GM12878 (cell line): ENCODE results near the gene ATXN7L1. TPM values are rescaled to one million over a fixed set of nuclear protein-coding genes. Genes with fewer than 3 reads are reported as not detected.

Experiments
- ATAC-seq: fragments of 200-7000 bp; cut with Tn5 transposase; 3 replicates; pipeline ENCODE4 v1.9.1; 2020; ENCODE audit warnings: mild to moderate bottlenecking, moderate library complexity
- BruUV-seq: library from RNA; stranded (reverse); fragments of 400-500 nt; replicated peaks from 2 replicates; lab custom pipeline; 2021; lab: Mats Ljungman, UMichigan
- CTCF ChIA-PET: fragments of 300-600 bp; sonication (Branson Sonifier 250); formaldehyde crosslinking; extraction: SDS; loops from one replicate; lab custom pipeline; 2021; ENCODE audit warnings: inconsistent platforms; lab: Yijun Ruan, JAX
- POLR2A ChIA-PET: fragments of 350-600 bp; formaldehyde crosslinking; extraction: SDS; loops from one replicate; lab custom pipeline; 2021; ENCODE audit warnings: inconsistent platforms; lab: Charles Lee
- RAD21 ChIA-PET: fragments of 300-600 bp; sonication (Branson Sonifier 250); formaldehyde crosslinking; loops from one replicate; lab custom pipeline; 2023; ENCODE audit warnings: antibody characterized with exemption; ENCODE audit not compliant: unreplicated experiment; lab: Charles Lee
- SMC1A ChIA-PET: fragments of 300-600 bp; sonication (Branson Sonifier 250); formaldehyde crosslinking; loops from one replicate; lab custom pipeline; 2023; ENCODE audit not compliant: unreplicated experiment, uncharacterized antibody; lab: Charles Lee
- DNase-seq: peaks from one replicate; pipeline ENCODE4 v3.0.0-alpha.2; 2011; ENCODE audit warnings: low read depth, low spot score
- FAIRE-seq: peaks from 3 replicates; lab custom pipeline; 2011; peaks lifted over from hg19 to GRCh38; lab: Jason Lieb, UNC
- H2AFZ ChIP-seq: 2 replicates; pipeline ENCODE4 v1.6.0; 2011; ENCODE audit warnings: low read depth, low read length, control low read depth; ENCODE audit not compliant: control insufficient read depth
- H3K27ac ChIP-seq: 2 replicates; pipeline ENCODE4 v1.5.1; 2011; ENCODE audit warnings: control low read depth; ENCODE audit not compliant: control insufficient read depth, insufficient read depth
- H3K27me3 ChIP-seq, 2 experiments: replicated peaks in 1 of 2; 2 replicates each; pipeline versions ENCODE4 v1.6.0 to v1.6.1; 2011; ENCODE audit warnings: low read length in 1 of 2; ENCODE audit not compliant: control insufficient read depth in 2 of 2, insufficient read depth in 2 of 2
- H3K36me3 ChIP-seq, 2 experiments: 2 replicates each; pipeline ENCODE4 v1.5.1; 2011; ENCODE audit warnings: low read length in 1 of 2; ENCODE audit not compliant: control insufficient read depth in 2 of 2, insufficient read depth in 2 of 2
- H3K4me1 ChIP-seq: 2 replicates; pipeline ENCODE4 v1.6.1; 2011; ENCODE audit warnings: mild to moderate bottlenecking, low read length, moderate library complexity, mixed read lengths; ENCODE audit not compliant: control insufficient read depth, insufficient read depth
- H3K4me2 ChIP-seq: 2 replicates; pipeline ENCODE4 v1.6.0; 2011; ENCODE audit warnings: control low read depth; ENCODE audit not compliant: control insufficient read depth, insufficient read depth
- H3K4me3 ChIP-seq: fragments of 200-600 bp; sonication (generic); 2 replicates; pipeline ENCODE4 v1.5.1; 2016
- H3K79me2 ChIP-seq: 2 replicates; pipeline ENCODE4 v1.6.0; 2011; ENCODE audit warnings: low read length; ENCODE audit not compliant: control insufficient read depth, insufficient read depth
- H3K9ac ChIP-seq: 2 replicates; pipeline ENCODE4 v1.8.0; 2011; ENCODE audit warnings: low read length, control low read depth, mixed read lengths; ENCODE audit not compliant: control insufficient read depth, insufficient read depth
- H3K9me3 ChIP-seq: replicated peaks from 3 replicates; pipeline ENCODE4 v1.5.1; 2011; ENCODE audit warnings: mild to moderate bottlenecking, low read length; ENCODE audit not compliant: control insufficient read depth, insufficient read depth
- H4K20me1 ChIP-seq: 2 replicates; pipeline ENCODE4 v1.6.0; 2011; ENCODE audit not compliant: control insufficient read depth, insufficient read depth
- ATF7 ChIP-seq: fragments of 450-650 bp; IDR thresholded peaks from 2 replicates; pipeline ENCODE4 v1.6.1; 2016; ENCODE audit warnings: low read depth, mild to moderate bottlenecking
- EGR1 ChIP-seq, 2 experiments: IDR thresholded peaks; 1 replicate in 1 of 2; 2 replicates in 1 of 2; pipeline ENCODE4 v1.6.1; 2011 to 2012; ENCODE audit warnings: low read depth in 2 of 2, low read length in 2 of 2, borderline replicate concordance in 1 of 2, mild to moderate bottlenecking in 1 of 2, moderate library complexity in 1 of 2
- EP300 ChIP-seq, 2 experiments: fragments of 150-350 bp in 1 of 2; IDR thresholded peaks; 2 replicates each; pipeline ENCODE4 v1.6.1; 2011 to 2012; ENCODE audit warnings: low read depth in 2 of 2, low read length in 2 of 2, borderline replicate concordance in 1 of 2, improper control_type of control experiment in 1 of 2, inconsistent platforms in 1 of 2; ENCODE audit not compliant: control insufficient read depth in 1 of 2
- ESRRA ChIP-seq: IDR thresholded peaks from 2 replicates; pipeline ENCODE4 v1.6.1; 2012; ENCODE audit warnings: mild to moderate bottlenecking, low read length, improper control_type of control experiment
- HCFC1 ChIP-seq: fragments of 150-350 bp; IDR thresholded peaks from 2 replicates; pipeline ENCODE4 v1.6.1; 2014; ENCODE audit warnings: low read length
- IKZF2 ChIP-seq, 2 experiments: fragments of 450-650 bp; IDR thresholded peaks; 2 replicates each; pipeline ENCODE4 v1.6.1; 2017; ENCODE audit warnings: mild to moderate bottlenecking in 2 of 2, moderate library complexity in 2 of 2
- JUNB ChIP-seq: IDR thresholded peaks from 2 replicates; pipeline ENCODE4 v1.6.1; 2016; ENCODE audit warnings: antibody characterized with exemption, mild to moderate bottlenecking
- NFYA ChIP-seq: IDR thresholded peaks from 2 replicates; pipeline ENCODE4 v1.6.1; 2011; ENCODE audit warnings: low read depth, mild to moderate bottlenecking, low read length, improper control_type of control experiment, borderline replicate concordance
- NR2C1 ChIP-seq: fragments of 450-650 bp; IDR thresholded peaks from 2 replicates; pipeline ENCODE4 v1.6.1; 2017; ENCODE audit warnings: antibody characterized with exemption, mild to moderate bottlenecking, moderate library complexity
- PAX5 ChIP-seq: IDR thresholded peaks from 2 replicates; pipeline ENCODE4 v1.6.1; 2011; ENCODE audit warnings: low read depth, low read length, borderline replicate concordance
- POLR2AphosphoS5 ChIP-seq: IDR thresholded peaks from 2 replicates; pipeline ENCODE4 v1.6.1; 2011; ENCODE audit warnings: mild to moderate bottlenecking, low read length, inconsistent platforms
- RUNX3 ChIP-seq: IDR thresholded peaks from 2 replicates; pipeline ENCODE4 v1.6.1; 2012; ENCODE audit warnings: low read length, inconsistent platforms
- SIX5 ChIP-seq: IDR thresholded peaks from 2 replicates; pipeline ENCODE4 v1.6.1; 2011; ENCODE audit warnings: mild to moderate bottlenecking, low read depth, low read length, moderate library complexity; ENCODE audit not compliant: severe bottlenecking
- SMAD5 ChIP-seq: IDR thresholded peaks from 2 replicates; pipeline ENCODE4 v1.6.1; 2016; ENCODE audit warnings: antibody characterized with exemption, low read depth
- SMARCA5 ChIP-seq: fragments of 450-650 bp; IDR thresholded peaks from 2 replicates; pipeline ENCODE4 v1.6.1; 2017; ENCODE audit warnings: mild to moderate bottlenecking
- TCF7 ChIP-seq: IDR thresholded peaks from 2 replicates; pipeline ENCODE4 v1.6.1; 2014; ENCODE audit warnings: antibody characterized with exemption, borderline replicate concordance
- YBX1 ChIP-seq: fragments of 450-650 bp; IDR thresholded peaks from 2 replicates; pipeline ENCODE4 v1.6.1; 2016; ENCODE audit warnings: antibody characterized with exemption
- ZBED1 ChIP-seq: IDR thresholded peaks from 2 replicates; pipeline ENCODE4 v1.6.1; 2016; ENCODE audit warnings: borderline replicate concordance
- WGBS: methylation state at CpG from one replicate; pipeline ENCODE4 v1.1.6; 2016; ENCODE audit warnings: low lambda C conversion rate; ENCODE audit not compliant: insufficient replicate concordance, insufficient coverage; ENCODE audit errors: missing lambda C conversion rate; 5-methylcytosine and 5-hydroxymethylcytosine counted together
- in situ Hi-C: fragments of 300-500 bp; cut with MboI; formaldehyde crosslinking; loops from 9 replicates; pipeline ENCODE4 v1.14.3; 2018; ENCODE audit warnings: mixed read lengths
- intact Hi-C: fragments of 100-400 bp; cut with micrococcal nuclease; formaldehyde crosslinking; loops from one replicate; pipeline ENCODE4 v1.14.2; 2022; ENCODE audit not compliant: unreplicated experiment
- polyA plus RNA-seq, 11 experiments: library from polyadenylated mRNA; depleted of rRNA in 4 of 11; unstranded in 6 of 11; stranded (reverse) in 5 of 11; fragments of >200 nt; fragmentation: Nextera tagmentation in 4 of 11; fragmentation: Illumina TruSeq in 1 of 11; extraction: Ambion mirVana in 4 of 11; extraction: Trizol in 1 of 11; gene quantifications; 1 replicate in 1 of 11; 2 replicates in 10 of 11; pipeline versions ENCODE4 v1.2.1 to v1.2.3, GENCODE V29; 2011 to 2016; ENCODE audit warnings: inconsistent platforms in 2 of 11, missing spikeins in 2 of 11, low read depth in 1 of 11
- total RNA-seq, 4 experiments: library from RNA; depleted of rRNA in 3 of 4; stranded (reverse); fragments of >200 nt in 3 of 4; fragmentation: Illumina TruSeq in 1 of 4; extraction: Trizol in 1 of 4; gene quantifications; 2 replicates each; pipeline versions ENCODE4 v1.2.1 to v1.2.3, GENCODE V29; 2013 to 2021
- TF ChIP-seq, protein P1 (sequence below): fragments of 150-350 bp; IDR thresholded peaks from 2 replicates; pipeline ENCODE4 v1.6.1; 2014; ENCODE audit warnings: mild to moderate bottlenecking, low read depth, low read length

The ATXN7L1 gene
- total and polyA plus RNA-seq, 10 of the 15 experiments (the other 5 are each of a cell fraction or from before 2014, with no cell fraction given) = 0.40 to 2.9 (median 1.2) TPM

DNA sequence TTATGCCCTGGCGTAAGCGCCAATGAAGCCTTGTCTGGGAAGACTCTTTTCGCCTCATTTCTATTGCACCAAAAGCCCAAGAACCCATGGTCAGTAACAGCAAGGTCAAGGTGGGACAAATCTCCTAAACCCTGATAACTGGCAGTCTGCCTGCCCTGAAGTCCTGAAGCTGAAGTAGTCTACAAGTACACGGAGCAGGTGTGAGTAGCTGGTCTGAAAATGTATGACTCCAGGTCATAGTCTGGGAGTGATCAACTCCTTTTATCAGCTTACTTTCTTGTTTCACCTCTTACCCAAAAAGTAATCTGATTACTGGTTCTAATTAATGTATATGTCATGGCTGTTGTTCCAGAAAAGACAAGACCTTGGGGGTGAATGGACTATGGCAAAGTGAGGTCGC lies 187.8 kb downstream of the ATXN7L1 start:
- intact Hi-C loops (loop anchor here (1.0 kb wide), 1 partner anchor 354 kb away; no protein-coding TSS in a partner anchor), in situ Hi-C loops (no loop called here)
- WGBS = 66% methylated on average over 5 of the region's 5 CpGs
- no peak for DNase-seq
- Histone ChIP-seq H2AFZ (no peak overlapping the region), H3K36me3 (no peaks in the 10 kb centered on the region), H3K4me1 (no peaks in the 10 kb centered on the region; the same call in 1 of the 2 replicates), H3K27me3 (0 out of 4 replicates have a peak, but pooled peaks cover 0 to 2% of the 10 kb centered on the region in 2 experiments), H3K4me3 (no peak overlapping the region), H3K4me2 (no peak overlapping the region), H3K79me2 (no peaks in the 10 kb centered on the region), H3K27ac (no peak overlapping the region), H3K9me3 (no peaks in the 10 kb centered on the region), H3K9ac (no peak overlapping the region), H4K20me1 (no peaks in the 10 kb centered on the region)
- no peak for FAIRE-seq
- ChIA-PET RAD21 (no interaction called here), SMC1A (interaction anchor here (0.6 to 1.3 kb wide), 5 partner anchors 13 to 352 kb away, joined by 3 read pairs; no protein-coding TSS in a partner anchor), POLR2A (no interaction called here), CTCF (interaction anchor here (0.6 to 1.3 kb wide), 7 partner anchors 32 to 792 kb away, joined by 3 to 6 read pairs (median 3); no protein-coding TSS in a partner anchor)
- BruUV-seq = no TSS peak
- TF ChIP-seq EP300 (IDR thresholded peaks at IDR 0.05; ENCODE audit: borderline replicate concordance in 1 of 2, control insufficient read depth in 1 of 2, low read depth in 2 of 2, low read length in 2 of 2) (no peak), SMARCA5 (no peak), HCFC1 (no peak), EGR1 (IDR thresholded peaks at IDR 0.05; ENCODE audit: borderline replicate concordance in 1 of 2, low read depth in 2 of 2, low read length in 2 of 2) (no peak), ATF7 (no peak), SIX5 (no peak), SMAD5 (no peak), NFYA (no peak), ESRRA (no peak), POLR2AphosphoS5 (no peak), ZBED1 (no peak), NR2C1 (no peak), YBX1 (no peak), TCF7 (no peak), JUNB (no peak), PAX5 (no peak), IKZF2 (IDR thresholded peaks at IDR 0.05) (no peak), RUNX3 (no peak)
- TF ChIP-seq, protein P1, sequence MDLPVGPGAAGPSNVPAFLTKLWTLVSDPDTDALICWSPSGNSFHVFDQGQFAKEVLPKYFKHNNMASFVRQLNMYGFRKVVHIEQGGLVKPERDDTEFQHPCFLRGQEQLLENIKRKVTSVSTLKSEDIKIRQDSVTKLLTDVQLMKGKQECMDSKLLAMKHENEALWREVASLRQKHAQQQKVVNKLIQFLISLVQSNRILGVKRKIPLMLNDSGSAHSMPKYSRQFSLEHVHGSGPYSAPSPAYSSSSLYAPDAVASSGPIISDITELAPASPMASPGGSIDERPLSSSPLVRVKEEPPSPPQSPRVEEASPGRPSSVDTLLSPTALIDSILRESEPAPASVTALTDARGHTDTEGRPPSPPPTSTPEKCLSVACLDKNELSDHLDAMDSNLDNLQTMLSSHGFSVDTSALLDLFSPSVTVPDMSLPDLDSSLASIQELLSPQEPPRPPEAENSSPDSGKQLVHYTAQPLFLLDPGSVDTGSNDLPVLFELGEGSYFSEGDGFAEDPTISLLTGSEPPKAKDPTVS = no peak
- no peak for ATAC-seq
